Activated naive CD4-positive, alpha-beta T cell treated with anti-CD3 and anti-CD28 coated beads, Interleukin-2, amount 10 ng/mL, durations not matched to agents 7 days and 5 days (primary cell): ENCODE data around the gene MAPK11.

Experiments used
- CTCF ChIA-PET: fragments of 350-600 bp; sonication (Branson Sonifier 250); formaldehyde crosslinking; loops from one replicate; lab custom pipeline; 2021; ENCODE audit warnings: antibody characterized with exemption; lab: Charles Lee
- DNase-seq: peaks from one replicate; pipeline ENCODE4 v3.0.0-alpha.2; 2020
- H3K27ac Mint-ChIP-seq: one replicate; pipeline ENCODE4 v1.8.0; 2021; ENCODE audit warnings: mild to moderate bottlenecking, moderate library complexity, mixed read lengths
- H3K27me3 Mint-ChIP-seq: one replicate; pipeline ENCODE4 v1.8.0; 2021; ENCODE audit warnings: mild to moderate bottlenecking, mixed read lengths
- H3K36me3 Mint-ChIP-seq: one replicate; pipeline ENCODE4 v1.8.0; 2021; ENCODE audit warnings: mixed read lengths
- H3K4me1 Mint-ChIP-seq: one replicate; pipeline ENCODE4 v1.8.0; 2021; ENCODE audit warnings: mixed read lengths
- H3K4me3 Mint-ChIP-seq: one replicate; pipeline ENCODE4 v1.8.0; 2021; ENCODE audit warnings: mild to moderate bottlenecking, moderate library complexity, mixed read lengths
- H3K9me3 Mint-ChIP-seq: one replicate; pipeline ENCODE4 v1.8.0; 2021; ENCODE audit warnings: mixed read lengths

Gene MAPK11

GRCh38 chr22:50269970-50270665 lies at the start of gene MAPK11:
Gene MAPK11 (minus strand): TSS chr22:50270380. CDS start chr22:50270292, 88 bp downstream.
- Mint-ChIP-seq H3K36me3 (no peaks in the 10 kb centered on the region), H3K27me3 (peaks cover 66% of the 10 kb centered on the region), H3K4me1 (peaks cover 19% of the 10 kb centered on the region), H3K9me3 (no peaks in the 10 kb centered on the region), H3K27ac (peak within 1 kb of the TSS; percentile 49), H3K4me3 (peak within 1 kb of the TSS; percentile 67)
- DNase-seq: peak; percentile 84
- CTCF ChIA-PET: no interaction called here

GRCh38 chr22:50319503-50319951 lies 49.3 kb upstream of the MAPK11 start:
- no peak overlapping the region for H3K4me3 Mint-ChIP-seq
- H3K4me1 Mint-ChIP-seq: peaks cover 10% of the 10 kb centered on the region
- no peaks in the 10 kb centered on the region for H3K36me3 Mint-ChIP-seq
- H3K27ac Mint-ChIP-seq: no peak overlapping the region
- CTCF ChIA-PET: interaction anchor here (1.2 to 1.8 kb wide), 2 partner anchors 15 to 43 kb away, joined by 4 read pairs; no protein-coding TSS in a partner anchor
- H3K27me3 Mint-ChIP-seq: peaks cover 27% of the 10 kb centered on the region
- DNase-seq: no peak
- H3K9me3 Mint-ChIP-seq: no peaks in the 10 kb centered on the region

GRCh38 chr22:50318698-50319411 lies 48.7 kb upstream of the MAPK11 start:
- DNase-seq: no peak
- H3K27ac Mint-ChIP-seq: no peak overlapping the region
- no peaks in the 10 kb centered on the region for H3K36me3 Mint-ChIP-seq
- CTCF ChIA-PET: interaction anchor here (1.2 kb wide), 1 partner anchor 43 kb away, joined by 4 read pairs; no protein-coding TSS in a partner anchor
- H3K4me1 Mint-ChIP-seq: peaks cover 16% of the 10 kb centered on the region
- H3K4me3 Mint-ChIP-seq: no peak overlapping the region
- H3K9me3 Mint-ChIP-seq: no peaks in the 10 kb centered on the region
- H3K27me3 Mint-ChIP-seq: peaks cover 20% of the 10 kb centered on the region

- CTCF ChIA-PET: no interaction called here
- Mint-ChIP-seq H3K4me1 (peaks cover 19% of the 10 kb centered on the region), H3K27me3 (peaks cover 16% of the 10 kb centered on the region), H3K36me3 (no peaks in the 10 kb centered on the region), H3K4me3 (no peak overlapping the region), H3K27ac (no peak overlapping the region), H3K9me3 (no peaks in the 10 kb centered on the region)
- no peak for DNase-seq
Measured at GRCh38 chr22:50318356-50318697, 48.1 kb upstream of the MAPK11 start.

GRCh38 chr22:50317674-50318073 lies 47.5 kb upstream of the MAPK11 start:
- CTCF ChIA-PET: interaction anchor here (1.9 kb wide), 1 partner anchor 8 kb away, joined by 6 read pairs; no protein-coding TSS in a partner anchor
- no peak overlapping the region for H3K27ac Mint-ChIP-seq

GRCh38 chr22:50317178-50317577 lies 47.0 kb upstream of the MAPK11 start:
- Mint-ChIP-seq H3K4me3 (no peak overlapping the region), H3K4me1 (peaks cover 19% of the 10 kb centered on the region), H3K36me3 (no peaks in the 10 kb centered on the region), H3K27me3 (peaks cover 13% of the 10 kb centered on the region), H3K9me3 (no peaks in the 10 kb centered on the region), H3K27ac (no peak overlapping the region)
- no peak for DNase-seq
- CTCF ChIA-PET: interaction anchor here (1.9 kb wide), 1 partner anchor 8 kb away, joined by 6 read pairs; no protein-coding TSS in a partner anchor

More at GRCh38 chr22:50317674-50318073, 47.5 kb upstream of the MAPK11 start:
- H3K36me3 Mint-ChIP-seq: no peaks in the 10 kb centered on the region
- peaks cover 13% of the 10 kb centered on the region for H3K27me3 Mint-ChIP-seq
- peaks cover 19% of the 10 kb centered on the region for H3K4me1 Mint-ChIP-seq
- no peak for DNase-seq
- H3K4me3 Mint-ChIP-seq: no peak overlapping the region
- H3K9me3 Mint-ChIP-seq: no peaks in the 10 kb centered on the region

- no peak overlapping the region for H3K27ac Mint-ChIP-seq
- H3K36me3 Mint-ChIP-seq: no peaks in the 10 kb centered on the region
Measured at GRCh38 chr22:50316114-50317065, 46.2 kb upstream of the MAPK11 start.

GRCh38 chr22:50315289-50316113 lies 45.3 kb upstream of the MAPK11 start:
- Mint-ChIP-seq H3K4me3 (peak overlapping the region; percentile 65), H3K27ac (peak overlapping the region; percentile 86), H3K4me1 (peaks cover 19% of the 10 kb centered on the region), H3K36me3 (no peaks in the 10 kb centered on the region), H3K27me3 (peaks cover 8% of the 10 kb centered on the region), H3K9me3 (no peaks in the 10 kb centered on the region)
- DNase-seq: no peak
- CTCF ChIA-PET: interaction anchor here (1.0 to 1.9 kb wide), 4 partner anchors 10 to 41 kb away, joined by 3 to 6 read pairs (median 4); no protein-coding TSS in a partner anchor

More at GRCh38 chr22:50316114-50317065, 46.2 kb upstream of the MAPK11 start:
- CTCF ChIA-PET: interaction anchor here (1.9 kb wide), 1 partner anchor 9 kb away, joined by 6 read pairs; no protein-coding TSS in a partner anchor
- H3K4me3 Mint-ChIP-seq: no peak overlapping the region
- DNase-seq: no peak
- H3K27me3 Mint-ChIP-seq: peaks cover 13% of the 10 kb centered on the region
- no peaks in the 10 kb centered on the region for H3K9me3 Mint-ChIP-seq
- H3K4me1 Mint-ChIP-seq: peaks cover 19% of the 10 kb centered on the region

- H3K4me3 Mint-ChIP-seq: peak overlapping the region; percentile 69
- H3K9me3 Mint-ChIP-seq: no peaks in the 10 kb centered on the region
- H3K36me3 Mint-ChIP-seq: no peaks in the 10 kb centered on the region
- H3K27me3 Mint-ChIP-seq: peaks cover 10% of the 10 kb centered on the region
- H3K4me1 Mint-ChIP-seq: peaks cover 19% of the 10 kb centered on the region
- H3K27ac Mint-ChIP-seq: peak overlapping the region; percentile 86
- CTCF ChIA-PET: interaction anchor here (0.7 to 1.6 kb wide), 4 partner anchors 10 to 40 kb away, joined by 3 to 4 read pairs (median 3); no protein-coding TSS in a partner anchor
- peak; percentile 85 for DNase-seq
Measured at GRCh38 chr22:50314455-50315288, 44.5 kb upstream of the MAPK11 start.

- H3K27ac Mint-ChIP-seq: peak overlapping the region; percentile 82
- H3K9me3 Mint-ChIP-seq: no peaks in the 10 kb centered on the region
- CTCF ChIA-PET: interaction anchor here (0.7 to 1.6 kb wide), 4 partner anchors 11 to 40 kb away, joined by 3 to 4 read pairs (median 3); no protein-coding TSS in a partner anchor
- no peak for DNase-seq
- no peaks in the 10 kb centered on the region for H3K36me3 Mint-ChIP-seq
- peaks cover 16% of the 10 kb centered on the region for H3K27me3 Mint-ChIP-seq
- peak overlapping the region; percentile 69 for H3K4me3 Mint-ChIP-seq
- peaks cover 19% of the 10 kb centered on the region for H3K4me1 Mint-ChIP-seq
Measured at GRCh38 chr22:50314081-50314454, 43.9 kb upstream of the MAPK11 start.

GRCh38 chr22:50313600-50313999 lies 43.4 kb upstream of the MAPK11 start:
- H3K9me3 Mint-ChIP-seq: no peaks in the 10 kb centered on the region
- peak overlapping the region; percentile 69 for H3K4me3 Mint-ChIP-seq
- peaks cover 20% of the 10 kb centered on the region for H3K27me3 Mint-ChIP-seq
- H3K27ac Mint-ChIP-seq: peak overlapping the region; percentile 82
- peaks cover 22% of the 10 kb centered on the region for H3K4me1 Mint-ChIP-seq
- no peaks in the 10 kb centered on the region for H3K36me3 Mint-ChIP-seq
- DNase-seq: no peak
- CTCF ChIA-PET: interaction anchor here (1.5 to 1.6 kb wide), 2 partner anchors 37 to 39 kb away, joined by 3 to 4 read pairs; no protein-coding TSS in a partner anchor

- Mint-ChIP-seq H3K9me3 (no peaks in the 10 kb centered on the region), H3K4me3 (no peak overlapping the region), H3K36me3 (no peaks in the 10 kb centered on the region), H3K27me3 (peaks cover 24% of the 10 kb centered on the region), H3K4me1 (peaks cover 25% of the 10 kb centered on the region), H3K27ac (no peak overlapping the region)
- no peak for DNase-seq
- CTCF ChIA-PET: no interaction called here
Measured at GRCh38 chr22:50313021-50313420, 42.8 kb upstream of the MAPK11 start.
